ENCODE results near the gene BIRC6.

BIRC6 gene

DNA sequence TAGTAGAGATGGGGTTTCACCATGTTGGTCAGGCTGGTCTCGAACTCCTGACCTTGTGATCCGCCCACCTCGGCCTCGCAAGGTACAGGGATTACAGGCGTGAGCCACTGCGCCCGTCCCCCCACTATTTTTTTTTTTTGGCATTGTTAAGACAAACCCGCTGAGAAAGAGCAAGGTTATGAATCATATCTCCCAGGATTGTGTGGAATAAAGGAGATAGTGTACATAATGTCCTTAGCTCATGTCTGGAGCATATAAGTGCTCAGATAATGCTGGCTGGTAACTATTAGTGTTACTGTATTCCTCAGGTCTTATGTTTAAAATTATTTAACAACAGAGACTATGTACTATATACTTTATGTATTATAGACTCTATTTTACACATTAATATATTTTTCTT, 307.0 kb downstream of the BIRC6 start:
- in situ Hi-C loops (cut with HindIII; ENCODE audit: low sequenced_read_pairs) = no loop called here

DNA sequence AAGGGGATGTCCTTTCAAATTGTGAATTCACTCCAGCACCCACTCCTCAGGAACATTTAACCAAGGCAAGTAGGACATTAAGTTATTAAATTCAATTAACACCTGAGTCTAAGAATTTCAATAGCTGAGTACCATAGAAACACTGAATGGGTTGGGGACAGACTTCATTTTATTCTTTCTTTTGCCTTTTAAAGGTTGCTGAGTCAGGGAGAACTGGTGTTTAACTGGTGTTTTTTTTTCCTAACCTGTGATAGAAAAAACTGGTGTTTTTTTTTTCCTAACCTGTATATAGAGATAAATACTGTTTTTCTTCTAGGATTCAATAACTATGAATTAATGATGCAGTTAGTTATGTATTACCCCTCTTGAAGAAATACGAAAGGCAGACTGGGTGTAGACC, 309.9 kb downstream of the BIRC6 start:
- in situ Hi-C loops (cut with HindIII; ENCODE audit: low sequenced_read_pairs) = no loop called here

DNA sequence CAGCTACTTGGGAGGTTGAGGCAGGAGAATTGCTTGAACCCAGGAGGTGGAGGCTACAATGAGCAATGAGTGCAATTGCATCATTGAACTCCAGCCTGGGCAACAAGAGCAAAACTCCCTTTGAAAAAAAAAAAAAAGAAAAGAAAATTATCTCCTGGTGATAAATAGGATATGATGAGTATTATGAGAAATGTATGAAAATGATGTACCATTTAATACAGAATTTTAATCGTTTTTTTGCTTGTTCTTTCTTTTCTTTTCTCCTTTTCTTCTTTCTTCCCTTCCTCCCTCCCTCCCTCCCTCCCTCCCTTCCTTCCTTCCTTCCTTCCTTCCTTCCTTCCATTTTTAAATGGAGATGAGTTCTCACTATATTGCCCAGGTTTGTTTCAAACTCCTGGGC, 311.4 kb downstream of the BIRC6 start:
- in situ Hi-C loops (cut with HindIII; ENCODE audit: low sequenced_read_pairs) = no loop called here

Data from endothelial cell of hepatic sinusoid (primary cell).